HCT116 (cell line): ENCODE measurements around the gene ADAMTS15. TPM values are rescaled to one million over a fixed set of nuclear protein-coding genes. Genes with fewer than 3 reads are reported as not detected.

ENCODE experiments used
- ATAC-seq: fragments of 200-7000 bp; cut with Tn5 transposase; 2 replicates; pipeline ENCODE4 v1.9.1; 2020; ENCODE audit warnings: mild to moderate bottlenecking, moderate library complexity
- BruUV-seq: library from RNA; stranded (reverse); fragments of 400-500 nt; replicated peaks from 2 replicates; lab custom pipeline; 2021; lab: Mats Ljungman, UMichigan
- CTCF ChIA-PET: fragments of 300-600 bp; sonication (Branson Sonifier 250); formaldehyde crosslinking; loops from one replicate; lab custom pipeline; 2021; ENCODE audit warnings: antibody characterized with exemption; lab: Charles Lee
- POLR2A ChIA-PET: fragments of 300-600, 350-600 bp; sonication (Branson Sonifier 250); formaldehyde crosslinking; loops from one replicate; lab custom pipeline; 2021; ENCODE audit warnings: antibody characterized with exemption; lab: Charles Lee
- RAD21 ChIA-PET, 2 experiments: fragments of 300-600 bp; sonication (Branson Sonifier 250); formaldehyde crosslinking; loops; one replicate each; lab custom pipeline; 2023; ENCODE audit warnings: low total read pairs in 2 of 2; ENCODE audit not compliant: uncharacterized antibody in 2 of 2, unreplicated experiment in 2 of 2, low non-redundant PET in 1 of 2; lab: Charles Lee
- DNase-seq: peaks from one replicate; pipeline ENCODE4 v3.0.0-alpha.2; 2010; ENCODE audit warnings: low read depth, low spot score
- H2AFZ ChIP-seq: fragments of 200-600 bp; shearing (Covaris generic), sonication (generic); 2 replicates; pipeline ENCODE4 v1.6.1; 2017; ENCODE audit warnings: low read depth, mixed run types, mixed read lengths, antibody characterized with exemption, low read length; ENCODE audit not compliant: poor library complexity, severe bottlenecking
- H3K27ac ChIP-seq: 2 replicates; pipeline ENCODE4 v1.5.1; 2012; ENCODE audit warnings: low read depth, low read length
- H3K27me3 ChIP-seq: fragments of 200-600 bp; sonication (generic); 2 replicates; pipeline ENCODE4 v1.6.1; 2016; ENCODE audit warnings: mixed run types, low read length, mixed read lengths; ENCODE audit not compliant: insufficient read depth
- H3K36me3 ChIP-seq, 2 experiments: fragments of 200-500 bp in 1 of 2; fragments of 200-600 bp in 1 of 2; sonication (Bioruptor generic) in 1 of 2; sonication (generic) in 1 of 2; 2 replicates each; pipeline versions ENCODE4 v1.5.1 to v1.6.1; 2014 to 2016; ENCODE audit warnings: low read length in 2 of 2, inconsistent platforms in 1 of 2, mixed read lengths in 1 of 2, mixed run types in 1 of 2; ENCODE audit not compliant: insufficient read depth in 2 of 2, control insufficient read depth in 1 of 2
- H3K4me1 ChIP-seq, 2 experiments: fragments of 200-600 bp in 1 of 2; sonication (generic) in 1 of 2; 2 replicates each; pipeline versions ENCODE4 v1.5.1 to v1.6.1; 2012 to 2017; ENCODE audit warnings: low read length in 2 of 2, inconsistent platforms in 1 of 2, mild to moderate bottlenecking in 1 of 2, mixed read lengths in 1 of 2, mixed run types in 1 of 2, moderate library complexity in 1 of 2; ENCODE audit not compliant: insufficient read depth in 2 of 2, control insufficient read depth in 1 of 2
- H3K4me2 ChIP-seq: fragments of 200-600 bp; sonication (generic); 2 replicates; pipeline ENCODE4 v1.6.1; 2017; ENCODE audit warnings: mixed run types, low read length, mixed read lengths
- H3K4me3 ChIP-seq, 2 experiments: fragments of 200-600 bp in 1 of 2; sonication (generic) in 1 of 2; replicated peaks in 1 of 2; 2 replicates each; pipeline ENCODE4 v1.5.1; 2011 to 2016; ENCODE audit warnings: low read length in 2 of 2, control low read depth in 1 of 2, low read depth in 1 of 2, mild to moderate bottlenecking in 1 of 2, mixed read lengths in 1 of 2, mixed run types in 1 of 2
- H3K79me2 ChIP-seq: fragments of 200-600 bp; sonication (generic); 2 replicates; pipeline ENCODE4 v1.6.1; 2017; ENCODE audit warnings: mild to moderate bottlenecking, mixed run types, low read length, moderate library complexity, mixed read lengths; ENCODE audit not compliant: insufficient read depth
- H3K9ac ChIP-seq: fragments of 200-600 bp; sonication (generic); 2 replicates; pipeline ENCODE4 v1.6.1; 2016; ENCODE audit warnings: low read length, mixed read lengths
- H3K9me2 ChIP-seq: fragments of 200-600 bp; sonication (generic), shearing (Covaris generic); 2 replicates; pipeline ENCODE4 v1.6.1; 2017; ENCODE audit warnings: mixed run types, mild to moderate bottlenecking, moderate library complexity; ENCODE audit not compliant: insufficient read depth
- H3K9me3 ChIP-seq, 2 experiments: fragments of 200-500 bp in 1 of 2; fragments of 200-600 bp in 1 of 2; sonication (Bioruptor generic) in 1 of 2; sonication (generic) in 1 of 2; 2 replicates each; pipeline ENCODE4 v1.6.1; 2014 to 2017; ENCODE audit warnings: low read length in 2 of 2, mixed read lengths in 2 of 2, inconsistent platforms in 1 of 2, low read depth in 1 of 2, mild to moderate bottlenecking in 1 of 2, mixed run types in 1 of 2, moderate library complexity in 1 of 2; ENCODE audit not compliant: control insufficient read depth in 1 of 2, insufficient read depth in 1 of 2
- H4K20me1 ChIP-seq: fragments of 200-600 bp; sonication (generic), shearing (Covaris generic); 2 replicates; pipeline ENCODE4 v1.6.1; 2017; ENCODE audit warnings: mixed run types, mild to moderate bottlenecking, moderate library complexity; ENCODE audit not compliant: insufficient read depth
- ATF3 ChIP-seq: IDR thresholded peaks from 2 replicates; pipeline ENCODE4 v1.6.1; 2012
- CBX3 ChIP-seq: IDR thresholded peaks from 2 replicates; pipeline ENCODE4 v1.6.1; 2012; ENCODE audit warnings: low read depth
- CEBPB ChIP-seq: IDR thresholded peaks from 2 replicates; pipeline ENCODE4 v1.6.1; 2012; ENCODE audit warnings: low read depth
- EGR1 ChIP-seq: IDR thresholded peaks from 2 replicates; pipeline ENCODE4 v1.6.1; 2012; ENCODE audit warnings: low read depth
- ELF1 ChIP-seq: IDR thresholded peaks from 2 replicates; pipeline ENCODE4 v1.6.1; 2012; ENCODE audit warnings: low read depth, borderline replicate concordance
- EZH2 ChIP-seq: fragments of 200-600 bp; sonication (generic); IDR thresholded peaks from 2 replicates; pipeline ENCODE4 v1.6.1; 2017; ENCODE audit warnings: antibody characterized with exemption, mixed run types
- FOSL1 ChIP-seq: IDR thresholded peaks from 2 replicates; pipeline ENCODE4 v1.6.1; 2012; ENCODE audit warnings: low read depth
- JUND ChIP-seq: IDR thresholded peaks from 2 replicates; pipeline ENCODE4 v1.6.1; 2012
- MAX ChIP-seq: IDR thresholded peaks from 2 replicates; pipeline ENCODE4 v1.6.1; 2012
- POLR2A ChIP-seq: IDR thresholded peaks from 2 replicates; pipeline ENCODE4 v1.7.0; 2011; ENCODE audit warnings: borderline replicate concordance; ENCODE audit not compliant: insufficient read depth, insufficient read length; ENCODE audit errors: extremely low read depth
- POLR2AphosphoS5 ChIP-seq: IDR thresholded peaks from 2 replicates; pipeline ENCODE4 v1.6.1; 2011; ENCODE audit warnings: mild to moderate bottlenecking, low read depth, low read length, moderate library complexity
- RAD21 ChIP-seq: IDR thresholded peaks from 2 replicates; pipeline ENCODE4 v1.6.1; 2012; ENCODE audit warnings: low read depth, mild to moderate bottlenecking
- REST ChIP-seq: IDR thresholded peaks from 2 replicates; pipeline ENCODE4 v1.6.1; 2012; ENCODE audit warnings: low read depth
- SIN3A ChIP-seq: IDR thresholded peaks from 2 replicates; pipeline ENCODE4 v1.6.1; 2012; ENCODE audit warnings: low read depth
- SRF ChIP-seq: IDR thresholded peaks from 2 replicates; pipeline ENCODE4 v1.6.1; 2012; ENCODE audit warnings: low read depth
- TCF7L2 ChIP-seq: IDR thresholded peaks from 2 replicates; pipeline ENCODE4 v1.7.0; 2011; ENCODE audit warnings: borderline replicate concordance, inconsistent platforms; ENCODE audit not compliant: insufficient read depth, insufficient read length; ENCODE audit errors: extremely low read depth
- YY1 ChIP-seq: IDR thresholded peaks from 2 replicates; pipeline ENCODE4 v1.6.1; 2011; ENCODE audit warnings: low read length, low read depth, moderate library complexity, mild to moderate bottlenecking; ENCODE audit not compliant: insufficient replicate concordance; ENCODE audit errors: extremely low read depth
- ZNF274 ChIP-seq: fragments of 200-500 bp; sonication (Bioruptor generic); IDR thresholded peaks from 2 replicates; pipeline ENCODE4 v1.6.1; 2014; ENCODE audit warnings: mild to moderate bottlenecking, low read depth, low read length, inconsistent platforms
- intact Hi-C: fragments of 100-400 bp; cut with micrococcal nuclease; formaldehyde crosslinking; loops from 2 replicates; pipeline ENCODE4 v1.10.0; 2022
- total RNA-seq: library from RNA; stranded (reverse); gene quantifications from one replicate; pipeline ENCODE4 v1.2.1, GENCODE V29; 2021; ENCODE audit not compliant: unreplicated experiment

ADAMTS15 gene
- total RNA-seq, 1 experiment from 2014 or later, result 0.44 TPM

- CTCF ChIA-PET, result no interaction called here
- intact Hi-C loops, result no loop called here
- TF ChIP-seq RAD21 (no peak), YY1 (no peak), EGR1 (no peak), ATF3 (no peak), ZNF274 (no peak), CBX3 (no peak), SIN3A (no peak), FOSL1 (no peak), MAX (no peak), CEBPB (no peak), TCF7L2 (no peak), SRF (no peak), JUND (no peak), POLR2A (no peak), REST (no peak), ELF1 (no peak), POLR2AphosphoS5 (no peak), EZH2 (no peak)
Measured at GRCh38 chr11:130525307-130525706, 76.9 kb downstream of the ADAMTS15 start.

More at GRCh38 chr11:130525307-130525706, 76.9 kb downstream of the ADAMTS15 start:
- Histone ChIP-seq H3K4me3 (no peak overlapping the region), H3K79me2 (no peaks in the 10 kb centered on the region), H3K9me3 (no peaks in the 10 kb centered on the region), H3K4me2 (no peak overlapping the region), H2AFZ (no peak overlapping the region), H3K4me1 (peaks cover 2 to 11% of the 10 kb centered on the region in 2 experiments; a peak in 3 of 4 replicates), H3K36me3 (no peaks in the 10 kb centered on the region), H4K20me1 (no peaks in the 10 kb centered on the region), H3K9ac (no peak overlapping the region), H3K27ac (no peak overlapping the region), H3K9me2 (no peaks in the 10 kb centered on the region), H3K27me3 (peaks cover 3% of the 10 kb centered on the region; the same call in 1 of the 2 replicates)
- POLR2A ChIA-PET, result no interaction called here
- no peak for DNase-seq
- RAD21 ChIA-PET, result no interaction called here
- ATAC-seq, result no peak
- BruUV-seq, result no TSS peak

Other genes with a start within 250 kb of the ADAMTS15 start
- gene ZBTB44, start 133.7 kb upstream of the ADAMTS15 start, total RNA-seq, result 32.5 TPM
- 0.07 TPM for gene ADAMTS8, start 20.0 kb upstream of the ADAMTS15 start, total RNA-seq